Stimulated activated CD8-positive, alpha-beta memory T cell treated with anti-CD3 and anti-CD28 coated beads, Interleukin-12 subunit alpha, Interleukin-12 subunit beta, amount 100 ng/mL, for 24 hours (primary cell): ENCODE results near the gene RHBG.
A peak's percentile ranks its signal among the peaks of the same experiment; 100 is the strongest.
"Not testable (repeated sequence)": the region's sequence is repeated elsewhere in the genome, so short reads cannot be mapped to it uniquely, and the experiment has no call there.

Source experiments
- DNase-seq: peaks from one replicate; pipeline ENCODE4 v3.0.0-alpha.2; 2020; ENCODE audit errors: extremely low read depth

The RHBG gene

DNA sequence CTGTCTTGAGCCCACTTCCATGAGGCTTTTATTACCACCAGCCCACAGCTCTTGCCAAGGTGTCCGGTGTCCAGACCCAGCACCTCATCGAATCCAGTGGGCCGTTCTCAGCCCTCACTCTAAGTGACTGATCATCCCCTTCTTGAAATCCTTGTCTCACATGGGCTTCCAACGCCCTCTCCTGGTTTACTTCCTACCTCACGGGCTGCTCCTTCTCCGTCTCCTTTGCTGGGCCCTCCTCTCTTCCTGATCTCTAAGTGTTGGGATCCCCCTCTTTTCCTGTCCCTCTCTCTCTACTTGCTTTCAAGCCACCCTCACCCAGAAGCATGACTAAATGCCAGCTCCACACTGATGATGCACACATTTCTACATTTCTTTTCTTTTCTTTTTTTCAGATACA is 9.0 kb upstream of the RHBG start:
- DNase-seq = no peak

DNA sequence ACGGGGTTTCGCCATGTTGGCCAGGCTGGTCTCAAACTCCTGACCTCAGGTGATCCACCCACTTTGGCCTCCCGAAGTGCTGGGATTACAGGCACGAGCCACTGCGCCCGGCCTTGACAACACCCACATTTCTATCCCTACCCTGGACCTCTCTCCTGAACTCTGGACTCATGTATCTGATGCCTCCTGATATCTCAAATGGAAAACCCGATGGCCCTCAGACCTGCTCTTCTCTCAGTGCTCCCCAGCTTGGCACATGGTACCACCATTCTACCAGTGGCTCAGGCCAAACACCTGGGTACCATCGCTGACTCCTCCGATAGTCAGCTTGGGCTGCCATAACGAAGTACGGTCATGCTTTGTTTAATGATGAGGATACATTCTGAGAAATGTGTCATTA is 8.5 kb upstream of the RHBG start:
- no peak for DNase-seq

DNA sequence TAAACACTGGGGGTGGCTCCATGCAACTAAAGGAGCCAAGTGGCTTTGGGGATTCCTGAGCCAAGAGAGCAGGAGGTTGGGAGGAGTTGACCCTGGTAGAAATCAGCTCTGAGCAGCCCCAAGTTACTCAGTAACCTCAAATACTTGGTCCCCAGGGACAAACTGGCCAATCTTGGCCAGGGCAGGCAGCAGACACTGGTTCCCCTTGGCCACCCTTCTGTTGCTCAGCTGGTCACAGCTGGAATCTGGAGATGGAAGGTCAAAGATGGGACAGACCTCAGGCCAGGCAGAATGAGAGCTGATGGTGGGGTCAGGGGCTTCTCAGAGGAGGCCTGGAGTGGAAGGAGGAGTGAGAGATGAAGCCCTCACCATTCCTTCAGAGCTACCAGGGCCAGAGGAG is 3.3 kb upstream of the RHBG start:
- DNase-seq = no peak

DNA sequence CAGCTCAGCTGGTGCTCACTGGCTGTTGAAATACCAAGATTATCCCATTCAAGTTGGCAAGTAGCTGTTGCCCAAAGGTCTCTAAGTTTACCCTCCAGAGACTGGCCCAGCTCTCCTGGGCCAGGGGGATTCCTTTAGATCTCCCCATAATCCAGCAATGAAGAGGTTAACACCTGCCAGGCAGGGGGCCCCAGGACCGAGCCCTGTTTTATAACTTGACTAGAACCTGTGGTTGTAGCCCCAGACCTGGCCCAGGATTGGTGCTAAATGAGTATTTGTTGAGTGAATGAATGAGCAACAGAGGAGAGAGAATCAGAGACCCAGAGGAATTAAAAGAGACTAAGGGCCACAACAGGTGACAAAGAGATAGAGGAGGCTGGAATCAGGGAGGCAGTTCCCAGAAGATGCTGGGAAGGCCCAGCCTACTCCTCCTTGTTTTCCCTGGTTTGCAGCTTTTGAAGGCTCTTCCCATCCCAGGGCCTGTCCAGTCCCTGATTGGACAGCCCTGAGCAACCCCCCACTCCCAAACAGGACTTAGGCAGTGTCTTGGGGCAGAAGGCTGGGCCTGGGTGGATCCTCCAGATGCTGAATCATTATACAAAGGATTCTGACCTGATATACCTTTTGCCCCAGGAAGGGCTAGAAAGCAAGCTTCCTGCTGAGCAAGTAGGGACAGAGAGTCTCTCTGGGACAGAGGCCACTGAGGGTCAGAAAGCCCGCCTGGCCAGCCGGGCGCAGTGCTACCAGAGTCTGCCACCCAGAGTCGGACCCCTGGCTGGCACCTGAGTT is 2.4 kb upstream of the RHBG start:
- DNase-seq = no peak

DNA sequence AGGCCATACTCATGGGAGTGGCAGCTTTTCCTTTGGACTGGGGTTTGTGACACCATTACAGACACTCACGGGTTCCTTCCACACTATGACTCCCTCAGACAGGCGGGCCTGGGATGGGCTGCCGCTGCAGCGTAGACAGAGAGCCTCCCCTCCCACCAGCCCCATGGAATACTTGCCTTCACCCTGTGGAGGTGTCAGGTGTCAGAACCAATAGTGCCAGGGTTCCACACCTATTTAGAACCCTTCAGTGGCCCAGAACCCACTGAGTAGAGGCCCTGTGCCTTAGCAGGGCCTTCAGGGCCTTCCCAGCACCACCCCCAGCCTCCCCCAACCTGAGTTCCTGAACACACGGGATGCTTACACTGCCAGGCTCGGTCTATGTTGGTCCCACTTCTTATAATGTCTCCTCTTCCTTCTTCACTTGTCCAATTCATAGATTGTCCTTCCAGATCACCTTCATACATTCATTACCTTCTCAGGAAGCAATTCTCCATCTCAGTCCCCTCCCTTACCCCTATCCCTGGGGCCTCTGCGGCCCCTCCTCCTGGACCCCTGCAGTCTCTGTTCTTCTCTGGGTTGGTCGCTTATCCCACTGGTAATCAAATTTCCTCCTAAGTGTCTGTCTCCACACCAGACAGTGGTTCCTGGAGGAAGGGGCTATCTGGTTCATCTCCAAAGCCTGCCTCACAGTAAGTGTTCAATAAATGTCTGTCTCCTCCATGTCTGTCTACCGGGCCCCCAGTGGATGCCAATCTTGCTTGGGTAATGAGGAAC is 1.4 kb upstream of the RHBG start:
- DNase-seq = no peak

DNA sequence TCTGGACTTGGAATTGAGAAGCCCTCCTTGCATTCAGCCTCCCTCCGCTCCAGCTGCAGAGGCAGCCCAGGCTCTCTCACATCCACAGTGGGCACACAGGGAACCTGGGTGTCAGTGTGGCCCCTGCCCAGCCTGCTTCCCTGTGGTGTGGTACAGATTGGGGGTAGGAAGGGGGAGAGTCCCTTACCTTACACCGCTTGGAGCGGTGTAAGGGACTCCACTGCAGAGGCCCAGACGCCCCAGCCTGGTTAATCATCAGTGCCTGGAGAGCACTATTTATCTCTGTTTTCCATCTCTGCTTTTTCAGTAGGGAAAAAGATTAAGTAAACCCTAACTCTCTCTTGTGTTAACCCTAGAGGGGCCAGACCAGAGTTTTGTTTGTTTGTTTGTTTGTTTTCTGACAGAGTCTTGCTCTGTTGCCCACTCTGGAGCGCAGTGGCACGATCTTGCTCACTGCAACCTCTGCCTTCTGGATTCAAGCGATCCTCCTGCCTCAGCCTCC is 803 bp upstream of the RHBG start:
- DNase-seq = no peak

DNA sequence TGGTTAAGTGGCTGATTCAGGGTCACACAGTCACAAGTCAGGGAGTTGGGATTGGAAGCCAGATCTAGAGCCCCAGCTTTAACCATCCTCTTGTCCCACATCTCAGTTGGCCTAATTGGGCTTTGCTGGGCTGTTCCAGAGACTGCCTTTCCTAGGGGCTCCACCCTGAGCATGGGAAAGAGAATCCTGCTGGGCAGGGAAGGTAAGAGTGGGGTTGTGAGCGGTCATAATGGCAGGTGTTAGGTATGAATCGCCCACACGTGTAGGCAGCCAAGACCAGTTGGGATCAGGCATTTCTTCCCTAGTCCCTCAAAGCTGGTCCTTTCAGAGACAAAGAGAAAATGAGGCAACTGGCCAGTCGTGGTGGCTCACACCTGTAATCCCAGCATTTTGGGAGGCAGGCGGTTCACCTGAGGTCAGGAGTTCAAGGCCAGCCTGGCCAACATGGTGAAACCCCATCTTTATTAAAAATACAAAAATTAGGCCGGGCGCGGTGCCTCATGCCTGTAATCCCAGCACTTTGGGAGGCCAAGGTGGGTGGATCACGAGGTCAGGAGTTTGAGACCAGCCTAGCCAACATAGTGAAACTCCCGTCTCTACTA is 775 bp downstream of the RHBG start:
- not testable (repeated sequence) for DNase-seq

DNA sequence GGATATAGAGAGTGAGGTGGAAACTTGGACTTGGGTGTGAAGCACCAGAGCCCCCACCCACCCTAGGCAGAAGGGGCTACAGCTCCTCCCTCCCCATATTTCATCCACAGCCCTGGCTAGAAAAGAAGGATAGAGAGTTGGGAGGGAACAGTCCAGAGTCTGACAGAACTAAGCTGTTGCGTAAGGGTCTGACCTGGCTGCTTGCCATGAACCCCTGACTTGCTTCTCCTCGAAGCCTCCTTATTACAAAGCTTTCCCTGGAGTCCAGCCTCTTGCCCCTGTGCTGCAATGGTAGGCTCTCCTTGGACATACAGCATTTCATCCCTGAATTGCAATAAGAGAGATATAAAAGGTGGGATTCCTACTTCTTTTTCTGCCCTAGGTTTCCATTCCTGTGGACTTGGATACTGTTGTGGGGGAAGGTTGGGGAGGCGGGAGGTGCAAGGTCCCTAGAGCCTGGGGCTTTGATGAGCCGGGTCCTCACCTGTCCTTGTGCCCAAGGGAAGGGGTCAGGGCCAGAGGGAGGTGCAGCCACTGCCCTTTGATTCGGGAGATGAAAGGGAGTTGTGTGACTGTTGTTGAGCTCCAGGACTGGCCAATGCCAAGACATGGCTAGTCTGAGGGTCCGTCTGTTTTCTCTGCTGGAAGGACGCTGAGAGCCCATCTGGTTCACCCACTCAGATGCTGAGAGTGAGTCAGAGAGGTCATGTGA is 2.7 kb downstream of the RHBG start:
- no peak for DNase-seq

DNA sequence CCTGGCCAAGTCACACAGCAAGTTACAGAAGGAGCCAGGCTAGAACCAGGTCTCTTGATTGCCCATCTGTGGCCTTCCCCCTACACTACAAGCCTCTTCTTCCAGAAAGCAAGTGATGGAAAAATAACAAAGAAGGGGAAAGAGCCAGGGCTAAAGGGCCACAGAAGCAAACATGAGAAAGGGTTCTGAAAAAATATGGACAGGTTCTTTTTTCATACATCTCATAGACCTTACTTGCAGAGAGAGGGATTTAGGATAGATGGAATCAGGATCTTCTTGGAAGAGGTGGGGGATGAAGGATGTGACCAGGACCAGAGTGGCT is 3.2 kb downstream of the RHBG start:
- no peak for DNase-seq

DNA sequence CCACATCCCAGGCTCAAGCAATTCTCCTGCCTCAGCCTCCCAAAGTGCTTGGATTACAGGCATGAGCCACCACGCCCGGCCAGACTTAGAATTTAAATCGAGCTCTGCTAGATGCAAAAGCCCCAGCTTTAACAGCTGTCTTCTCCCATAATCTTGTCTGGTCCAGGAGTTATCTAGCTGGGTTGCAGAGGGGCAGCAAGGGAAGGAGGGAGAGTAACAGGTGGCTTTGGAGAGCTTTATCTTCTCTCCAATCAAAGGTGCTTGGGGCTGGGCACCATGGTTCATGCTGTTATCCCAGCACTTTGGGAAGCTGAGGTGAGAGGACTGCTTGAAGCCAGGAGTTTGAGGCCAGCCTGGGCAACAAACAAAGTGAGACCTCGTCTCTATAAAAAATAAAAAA is 3.9 kb downstream of the RHBG start:
- DNase-seq = no peak

DNA sequence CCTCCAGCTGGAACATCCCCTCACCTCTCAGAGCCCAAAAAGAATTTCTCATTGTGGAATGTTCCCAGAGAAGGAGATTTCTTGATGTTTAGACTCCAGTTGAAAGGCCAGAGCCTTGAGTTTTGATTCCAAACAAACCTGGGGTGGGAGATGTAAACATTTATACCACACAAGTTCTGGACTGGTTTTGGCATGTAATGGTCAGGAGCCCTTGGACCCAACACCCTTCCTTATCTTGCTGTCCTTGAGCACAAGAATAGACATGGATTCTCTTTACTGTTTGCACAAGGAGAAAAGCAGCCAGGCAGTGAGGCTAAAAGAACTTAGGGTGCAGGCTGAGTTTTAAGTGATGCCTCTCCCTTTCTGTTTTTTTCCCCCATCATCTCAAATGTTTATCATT is 4.5 kb downstream of the RHBG start:
- DNase-seq = no peak

DNA sequence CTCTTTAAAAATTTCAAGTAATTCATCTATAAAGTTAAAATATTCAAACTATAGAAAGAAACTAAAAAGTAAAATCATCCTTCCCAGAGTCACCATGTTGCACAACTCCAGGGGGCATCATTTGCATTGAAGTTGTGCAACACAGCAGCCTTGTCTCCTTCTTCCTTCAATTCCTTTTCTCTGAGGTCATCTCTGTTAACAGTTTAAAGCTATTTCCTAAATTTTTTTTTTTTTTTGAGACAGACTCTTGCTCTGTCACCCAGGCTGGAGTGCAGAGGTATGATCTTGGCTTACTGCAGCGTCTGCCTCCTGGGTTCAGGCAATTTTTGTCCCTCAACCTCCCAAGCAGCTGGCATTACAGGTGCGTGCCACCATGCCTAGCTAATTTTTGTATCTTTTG is 7.1 kb downstream of the RHBG start:
- no peak for DNase-seq

DNA sequence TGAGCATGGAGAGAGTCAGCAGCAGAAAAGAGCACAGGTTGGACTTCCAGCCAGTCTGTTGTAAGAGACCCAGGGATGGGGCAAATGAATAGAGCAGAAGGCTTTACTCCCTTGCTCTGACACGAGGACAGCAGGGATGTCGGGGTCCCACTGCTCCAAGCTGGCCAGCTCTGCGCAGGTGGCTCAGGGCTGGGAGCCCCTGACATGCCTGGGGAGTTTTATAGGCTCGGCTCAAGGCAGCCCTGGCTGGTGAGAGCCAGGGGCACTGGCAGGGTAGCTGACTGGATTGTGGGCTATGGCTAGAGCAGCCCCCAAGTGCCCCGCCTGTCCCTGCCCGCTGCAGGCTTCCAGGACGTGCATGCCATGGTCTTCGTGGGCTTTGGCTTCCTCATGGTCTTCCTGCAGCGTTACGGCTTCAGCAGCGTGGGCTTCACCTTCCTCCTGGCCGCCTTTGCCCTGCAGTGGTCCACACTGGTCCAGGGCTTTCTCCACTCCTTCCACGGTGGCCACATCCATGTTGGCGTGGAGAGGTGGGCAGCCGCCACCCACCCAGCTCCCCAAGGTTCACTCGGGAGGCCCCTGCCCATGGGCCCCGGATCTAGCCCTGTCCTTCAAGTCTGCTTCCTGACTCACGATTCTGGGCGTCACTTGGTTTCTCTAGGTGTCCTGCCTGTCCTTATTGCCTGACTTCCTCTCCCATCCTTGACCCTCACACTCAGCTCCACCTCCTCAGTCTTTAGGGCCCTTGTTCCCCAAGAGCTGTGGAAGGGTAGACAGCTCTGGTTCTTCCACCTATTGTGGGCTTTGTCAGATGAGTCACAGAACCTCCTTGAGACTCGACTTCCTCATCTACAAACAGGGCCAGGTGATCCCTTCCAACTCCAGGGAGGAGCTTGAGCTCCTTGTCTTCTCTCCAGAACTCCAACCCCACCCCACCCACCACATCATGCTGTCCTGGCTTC is 8.2 kb downstream of the RHBG start:
- DNase-seq = no peak

DNA sequence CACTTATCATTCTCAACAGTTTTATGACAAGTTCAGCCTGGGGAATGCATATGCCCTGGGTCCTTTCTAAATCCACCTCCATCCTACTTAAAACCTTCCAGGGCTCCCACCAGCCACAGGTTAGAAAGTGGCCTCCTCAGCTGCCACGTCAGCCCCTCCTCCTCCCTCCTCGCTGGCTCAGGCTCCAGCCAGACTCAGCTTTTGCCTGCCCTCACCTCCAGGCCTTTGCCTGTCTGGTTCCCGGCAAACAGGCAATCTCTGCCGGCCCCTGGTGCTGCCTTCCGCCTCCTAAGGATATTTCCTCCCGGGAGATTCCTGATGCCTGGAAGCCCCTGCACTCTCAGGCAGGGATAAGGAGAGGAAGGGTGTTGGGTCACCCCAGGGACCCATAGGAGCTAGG is 9.5 kb downstream of the RHBG start:
- no peak for DNase-seq

DNA sequence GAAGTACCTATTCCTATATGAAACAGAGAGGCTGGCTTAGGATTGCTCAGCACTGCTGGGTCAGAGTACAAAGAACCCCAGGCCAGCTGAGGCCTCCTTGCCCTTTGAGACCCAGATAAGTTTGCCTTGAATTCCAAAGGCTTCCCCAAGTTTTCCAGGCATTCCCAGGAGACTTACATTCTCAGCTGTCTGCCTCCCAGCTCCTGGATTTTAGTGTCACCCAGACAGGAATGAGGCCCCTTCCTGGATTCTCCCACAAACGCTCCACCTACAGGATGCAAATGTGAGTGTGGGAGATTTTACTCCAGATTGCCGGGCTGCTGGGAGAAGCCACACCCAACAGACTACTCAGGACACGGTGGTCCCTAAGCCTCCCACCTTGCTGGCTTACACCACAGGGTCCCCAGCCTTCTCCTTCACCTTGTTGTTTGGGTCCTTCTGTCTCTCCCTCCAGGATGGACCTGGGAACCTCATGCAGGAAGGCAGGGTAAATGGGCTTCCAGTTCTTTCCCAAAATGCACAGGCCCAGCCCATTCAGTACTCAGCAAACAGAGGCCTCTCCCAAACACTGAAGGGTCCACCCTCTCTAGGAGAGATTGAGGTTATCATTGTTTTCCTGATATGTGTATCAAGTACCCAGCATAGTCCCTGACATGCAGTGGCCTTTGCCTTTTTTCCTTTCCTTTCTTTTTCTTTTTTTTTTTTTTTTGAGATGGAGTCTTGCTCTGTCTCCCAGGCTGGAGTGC is 10.6 kb downstream of the RHBG start:
- DNase-seq = no peak

DNA sequence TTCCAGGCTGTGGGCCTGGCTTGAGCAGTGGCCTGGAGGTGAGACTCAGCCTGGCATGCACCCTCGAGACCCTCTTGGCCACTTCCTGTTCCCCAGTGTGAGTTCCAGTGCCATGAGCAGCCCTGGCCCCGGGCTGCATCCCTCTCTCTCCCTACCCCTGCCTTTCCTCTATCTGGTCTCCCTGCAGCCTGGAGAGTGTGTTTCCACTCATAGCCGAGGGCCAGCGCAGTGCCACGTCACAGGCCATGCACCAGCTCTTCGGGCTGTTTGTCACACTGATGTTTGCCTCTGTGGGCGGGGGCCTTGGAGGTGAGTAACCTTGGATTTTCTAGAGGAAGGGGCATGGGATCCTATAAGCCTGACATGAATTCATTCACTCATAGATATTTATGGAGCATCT is 13.6 kb downstream of the RHBG start:
- DNase-seq = no peak

DNA sequence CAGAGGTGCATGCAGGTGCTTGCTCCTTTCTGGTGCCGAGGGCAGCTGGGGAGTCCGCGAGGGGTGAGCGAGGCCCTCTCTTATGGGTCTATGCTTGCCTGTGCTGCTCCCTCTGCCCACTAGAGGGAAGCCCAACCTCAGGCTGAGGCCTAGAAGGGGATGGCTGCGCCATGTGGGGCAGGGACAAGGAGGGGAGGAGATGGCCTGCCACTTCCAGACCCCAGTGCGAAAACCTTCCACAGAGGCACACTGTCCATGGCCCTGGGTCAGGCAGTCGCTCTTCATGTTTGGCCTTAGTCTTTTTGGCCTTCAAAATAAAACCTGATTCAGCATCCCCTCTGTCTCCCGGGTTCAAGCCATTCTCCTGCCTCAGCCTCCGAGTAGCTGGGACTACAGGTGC is 14.0 kb downstream of the RHBG start:
- peak; percentile 11 for DNase-seq

DNA sequence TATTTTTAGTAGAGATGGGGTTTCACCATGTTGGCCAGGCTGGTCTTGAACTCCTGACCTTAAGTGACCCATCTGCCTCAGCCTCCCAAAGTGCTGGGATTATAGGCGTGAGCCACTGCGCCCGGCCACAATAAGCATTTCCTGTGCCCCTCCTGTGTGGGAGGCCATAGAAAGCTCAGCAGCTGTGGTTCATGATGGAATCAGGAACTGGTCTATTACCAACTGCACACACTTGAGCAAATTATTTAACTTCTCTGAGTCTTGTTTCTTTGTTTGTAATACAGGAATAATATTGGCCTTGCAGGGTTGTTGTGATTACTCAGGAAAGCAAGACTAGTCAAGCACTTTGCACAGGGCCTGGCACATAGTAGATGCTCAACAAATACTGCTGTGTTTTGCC is 15.0 kb downstream of the RHBG start:
- no peak for DNase-seq

DNA sequence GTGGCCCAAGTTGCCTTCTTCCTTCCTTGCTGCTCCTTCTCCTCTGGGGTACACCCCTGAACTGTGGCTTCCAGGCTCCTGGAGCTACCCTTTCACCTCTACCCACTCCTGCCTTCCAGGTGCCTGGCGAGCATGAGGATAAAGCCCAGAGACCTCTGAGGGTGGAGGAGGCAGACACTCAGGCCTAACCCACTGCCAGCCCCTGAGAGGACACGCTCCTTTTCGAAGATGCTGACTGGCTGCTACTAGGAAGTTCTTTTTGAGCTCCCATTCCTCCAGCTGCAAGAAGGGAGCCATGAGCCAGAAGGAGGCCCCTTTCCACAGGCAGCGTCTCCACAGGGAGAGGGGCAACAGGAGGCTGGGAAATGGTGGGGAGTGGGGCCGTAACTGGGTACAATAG is 15.6 kb downstream of the RHBG start:
- no peak for DNase-seq

DNA sequence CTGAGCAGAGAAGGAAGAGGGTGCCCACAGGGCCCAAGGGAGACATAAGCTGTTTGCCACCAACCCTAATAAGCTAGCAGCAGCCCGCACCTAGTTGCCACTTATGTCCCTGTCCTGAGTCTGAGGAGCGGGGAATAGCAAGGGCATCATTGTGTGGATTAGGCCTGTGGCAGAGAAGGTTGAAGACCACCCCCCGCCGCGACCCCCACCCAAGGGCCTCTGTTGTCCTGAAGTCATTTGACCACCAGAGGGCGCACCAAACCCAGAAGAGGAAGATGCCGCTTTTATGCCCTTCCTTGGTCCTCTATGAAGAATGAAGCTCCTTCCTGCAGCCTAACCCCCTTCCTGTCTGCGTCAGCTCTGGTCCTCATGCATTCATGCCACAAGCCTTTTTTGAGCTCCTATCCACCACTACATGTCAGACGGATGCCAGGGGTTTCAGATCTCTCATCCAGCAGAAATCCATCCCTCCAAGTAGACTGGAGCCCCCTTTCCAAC is 16.6 kb downstream of the RHBG start:
- peak; percentile 44 for DNase-seq
